HEK293T (cell line): ENCODE measurements around the gene ELOA.

ENCODE experiments used
- CTCF ChIA-PET: fragments of 350-600 bp; formaldehyde crosslinking; extraction: SDS; loops from one replicate; lab custom pipeline; 2021; ENCODE audit warnings: antibody characterized with exemption, inconsistent platforms; lab: Yijun Ruan, JAX
- POLR2A ChIA-PET: fragments of 350-600 bp; formaldehyde crosslinking; extraction: SDS; loops from one replicate; lab custom pipeline; 2020; ENCODE audit warnings: antibody characterized with exemption, inconsistent platforms; lab: Yijun Ruan, JAX
- DNase-seq: peaks from one replicate; pipeline ENCODE4 v3.0.0; 2012; ENCODE audit warnings: mixed read lengths; ENCODE audit errors: extremely low spot score
- ARNT ChIP-seq: fragments of 450-650 bp; IDR thresholded peaks from 2 replicates; pipeline ENCODE4 v1.6.1; 2017; ENCODE audit warnings: mild to moderate bottlenecking
- BHLHE40 ChIP-seq: fragments of 450-650 bp; IDR thresholded peaks from 2 replicates; pipeline ENCODE4 v1.6.1; 2016; ENCODE audit warnings: mild to moderate bottlenecking, moderate library complexity, borderline replicate concordance
- CTBP1 ChIP-seq: fragments of 450-650 bp; IDR thresholded peaks from 2 replicates; pipeline ENCODE4 v1.6.1; 2016; ENCODE audit warnings: borderline replicate concordance
- ELF4 ChIP-seq: fragments of 450-650 bp; IDR thresholded peaks from 2 replicates; pipeline ENCODE4 v1.6.1; 2017; ENCODE audit warnings: antibody characterized with exemption
- FOXA1 ChIP-seq: fragments of 450-650 bp; IDR thresholded peaks from 2 replicates; pipeline ENCODE4 v1.6.1; 2016; ENCODE audit warnings: mild to moderate bottlenecking
- FOXK2 ChIP-seq: fragments of 450-650 bp; IDR thresholded peaks from 2 replicates; pipeline ENCODE4 v1.6.1; 2016; ENCODE audit warnings: mild to moderate bottlenecking
- FOXM1 ChIP-seq: fragments of 450-650 bp; IDR thresholded peaks from 2 replicates; pipeline ENCODE4 v1.6.1; 2017; ENCODE audit warnings: mild to moderate bottlenecking, borderline replicate concordance
- HDGF ChIP-seq: fragments of 450-650 bp; IDR thresholded peaks from 2 replicates; pipeline ENCODE4 v1.6.1; 2017; ENCODE audit warnings: antibody characterized with exemption, borderline replicate concordance
- L3MBTL2 ChIP-seq: fragments of 450-650 bp; conservative IDR thresholded peaks from 2 replicates; pipeline ENCODE4 v1.6.1; 2016; ENCODE audit warnings: mild to moderate bottlenecking
- LEF1 ChIP-seq: fragments of 450-650 bp; IDR thresholded peaks from 2 replicates; pipeline ENCODE4 v1.6.1; 2017; ENCODE audit warnings: mild to moderate bottlenecking, borderline replicate concordance
- NFRKB ChIP-seq: fragments of 450-650 bp; IDR thresholded peaks from 2 replicates; pipeline ENCODE4 v1.6.1; 2016; ENCODE audit warnings: mild to moderate bottlenecking, moderate library complexity
- PKNOX1 ChIP-seq: fragments of 450-650 bp; IDR thresholded peaks from 2 replicates; pipeline ENCODE4 v1.6.1; 2016
- SP1 ChIP-seq: fragments of 450-650 bp; IDR thresholded peaks from 2 replicates; pipeline ENCODE4 v1.6.1; 2017
- SUZ12 ChIP-seq: fragments of 450-650 bp; IDR thresholded peaks from 2 replicates; pipeline ENCODE4 v1.6.1; 2016; ENCODE audit warnings: mild to moderate bottlenecking
- TARDBP ChIP-seq: fragments of 450-650 bp; IDR thresholded peaks from 2 replicates; pipeline ENCODE4 v1.6.1; 2016
- ZNF384 ChIP-seq: fragments of 450-650 bp; IDR thresholded peaks from 2 replicates; pipeline ENCODE4 v1.6.1; 2016

Gene ELOA

GRCh38 chr1:23718482-23718881, 24.8 kb upstream of the ELOA start:
- ChIA-PET CTCF (interaction anchor here (1.0 to 1.1 kb wide), 2 partner anchors 8 to 27 kb away, joined by 3 to 4 read pairs; partner anchors contain the start of gene RPL11), POLR2A (interaction anchor here (0.9 kb wide), 1 partner anchor 27 kb away, joined by 3 read pairs; the partner anchor contains the start of gene RPL11)
- peak; percentile 72 for DNase-seq
- no peak for TF ChIP-seq ARNT
- no peak for TF ChIP-seq FOXA1
- TF ChIP-seq PKNOX1 = no peak
- TF ChIP-seq FOXM1 = no peak
- TF ChIP-seq LEF1 = no peak

GRCh38 chr1:23719162-23719820, 24.0 kb upstream of the ELOA start:
- CTCF ChIA-PET = interaction anchor here (0.6 to 1.1 kb wide), 2 partner anchors 9 to 39 kb away, joined by 3 to 6 read pairs; no protein-coding TSS in a partner anchor
- TF ChIP-seq FOXA1 = no peak
- no peak for TF ChIP-seq NFRKB
- TF ChIP-seq CTBP1 = no peak
- TF ChIP-seq LEF1 = no peak
- TF ChIP-seq SP1 = no peak
- no peak for TF ChIP-seq PKNOX1
- POLR2A ChIA-PET = interaction anchor here (0.9 kb wide), 1 partner anchor 28 kb away, joined by 3 read pairs; the partner anchor contains the start of gene RPL11
- DNase-seq = no peak

GRCh38 chr1:23720256-23720995, 22.8 kb upstream of the ELOA start:
- POLR2A ChIA-PET = no interaction called here
- no peak for TF ChIP-seq SUZ12
- no peak for TF ChIP-seq CTBP1
- no peak for TF ChIP-seq NFRKB
- TF ChIP-seq PKNOX1 = no peak
- CTCF ChIA-PET = no interaction called here
- no peak for DNase-seq

GRCh38 chr1:23722652-23723051, 20.6 kb upstream of the ELOA start:
- no peak for TF ChIP-seq CTBP1
- TF ChIP-seq SP1 = no peak
- TF ChIP-seq BHLHE40 = no peak
- TF ChIP-seq SUZ12 = no peak
- TF ChIP-seq ARNT = no peak
- TF ChIP-seq HDGF = no peak
- TF ChIP-seq FOXA1 = no peak
- POLR2A ChIA-PET = no interaction called here

GRCh38 chr1:23726686-23727085, 16.6 kb upstream of the ELOA start:
- ChIA-PET CTCF (no interaction called here), POLR2A (no interaction called here)
- TF ChIP-seq ELF4 (no peak), SP1 (no peak), BHLHE40 (no peak), L3MBTL2 (no peak), FOXK2 (no peak), ZNF384 (no peak), NFRKB (no peak), FOXA1 (no peak), TARDBP (no peak), CTBP1 (no peak)
- DNase-seq = no peak

More at GRCh38 chr1:23722652-23723051, 20.6 kb upstream of the ELOA start:
- no peak for DNase-seq
- CTCF ChIA-PET = interaction anchor here (0.6 kb wide), 1 partner anchor 101 kb away, joined by 5 read pairs; no protein-coding TSS in a partner anchor

GRCh38 chr1:23727362-23727811, 15.9 kb upstream of the ELOA start:
- DNase-seq = no peak
- ChIA-PET POLR2A (interaction anchor here (1.1 kb wide), 1 partner anchor 16 kb away, joined by 4 read pairs; the partner anchor contains the start of gene ELOA), CTCF (no interaction called here)
- TF ChIP-seq PKNOX1 (no peak), ARNT (no peak), FOXA1 (no peak), ZNF384 (no peak), TARDBP (no peak), SP1 (no peak), FOXK2 (no peak), NFRKB (no peak), CTBP1 (no peak)
